HG03139 (cell line): ENCODE measurements around the gene TUSC1.
"Not testable (repeated sequence)": the region's sequence is repeated elsewhere in the genome, so short reads cannot be mapped to it uniquely, and the experiment has no call there.

Source experiments
- ATAC-seq: cut with Tn5 transposase; IDR thresholded peaks from one replicate; pipeline ENCODE4 v1.9.1; 2021; ENCODE audit not compliant: unreplicated experiment

The TUSC1 gene

DNA sequence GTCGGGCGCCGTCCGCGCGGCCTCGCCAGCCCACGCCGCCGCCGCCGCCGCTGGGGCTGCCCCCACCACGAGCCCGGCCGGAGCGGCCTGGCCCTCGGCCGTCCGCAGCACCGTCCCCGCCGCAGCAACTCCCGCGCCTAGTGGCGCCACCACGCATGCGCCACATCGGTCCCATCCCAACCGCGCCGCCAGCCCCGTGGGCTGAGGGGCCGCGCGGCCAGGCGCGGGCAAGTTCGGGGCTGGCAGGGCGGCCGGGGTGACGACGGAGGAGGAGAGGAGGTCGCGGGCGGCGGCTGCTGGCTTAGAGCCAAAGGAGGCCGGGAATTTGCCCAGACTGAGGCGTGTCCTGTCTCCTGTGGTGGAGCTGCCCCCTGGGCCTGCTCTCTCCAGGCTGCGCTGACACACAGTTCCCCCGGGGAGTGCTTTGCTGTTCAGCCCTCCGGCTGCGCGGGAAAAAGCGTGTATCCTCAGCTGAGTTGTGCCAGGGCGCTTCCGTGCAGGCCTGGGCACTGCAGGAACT is at the start of gene TUSC1:
TSS of gene TUSC1 (minus strand) at position 298 of the 520 bp plus-strand sequence. CDS start at position 166, 132 bp downstream.
- no peak for ATAC-seq

DNA sequence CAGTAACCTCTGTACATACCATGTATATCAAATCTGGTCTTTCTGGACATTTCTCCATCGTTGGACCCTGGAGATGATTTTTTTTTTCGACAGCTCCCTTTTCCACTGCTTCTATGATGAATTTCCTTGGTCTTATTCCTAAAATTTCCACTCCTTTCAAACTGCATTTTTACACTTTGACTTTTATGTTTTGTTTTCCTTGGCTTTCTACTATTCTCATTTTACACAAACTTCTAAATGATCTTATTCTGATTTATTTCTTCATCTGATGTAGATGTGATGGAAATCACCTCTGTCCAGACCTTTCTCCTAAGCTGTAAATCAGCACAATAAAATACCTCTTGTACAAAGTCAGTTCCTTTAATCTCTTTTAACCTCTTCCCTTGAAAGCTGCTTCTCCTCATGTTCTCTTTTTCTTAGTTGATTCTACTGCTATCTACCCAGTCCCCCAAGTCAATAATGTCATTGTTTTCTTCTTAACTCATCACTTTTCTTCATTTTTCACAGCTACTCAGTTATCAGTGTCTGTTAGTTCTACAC is 48.7 kb upstream of the TUSC1 start:
- ATAC-seq, result no peak

DNA sequence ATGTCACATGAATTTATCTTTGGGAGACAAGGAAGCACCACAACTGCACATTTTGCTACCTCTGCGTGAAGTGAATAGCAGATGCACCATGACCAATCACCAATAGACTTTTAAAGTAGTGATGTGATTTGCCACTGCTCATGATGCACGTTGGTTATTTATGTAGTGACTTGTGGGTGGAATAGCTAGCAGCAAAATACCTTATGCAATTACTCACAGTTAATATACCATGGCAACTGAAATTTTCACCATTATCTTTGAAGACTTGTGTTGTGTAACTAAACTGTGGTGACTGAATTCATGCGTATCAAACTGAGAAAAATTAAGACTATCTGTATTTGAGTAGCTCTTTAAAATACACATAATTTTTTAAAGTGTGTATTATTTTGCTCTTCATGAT is 46.2 kb upstream of the TUSC1 start:
- ATAC-seq, result no peak

DNA sequence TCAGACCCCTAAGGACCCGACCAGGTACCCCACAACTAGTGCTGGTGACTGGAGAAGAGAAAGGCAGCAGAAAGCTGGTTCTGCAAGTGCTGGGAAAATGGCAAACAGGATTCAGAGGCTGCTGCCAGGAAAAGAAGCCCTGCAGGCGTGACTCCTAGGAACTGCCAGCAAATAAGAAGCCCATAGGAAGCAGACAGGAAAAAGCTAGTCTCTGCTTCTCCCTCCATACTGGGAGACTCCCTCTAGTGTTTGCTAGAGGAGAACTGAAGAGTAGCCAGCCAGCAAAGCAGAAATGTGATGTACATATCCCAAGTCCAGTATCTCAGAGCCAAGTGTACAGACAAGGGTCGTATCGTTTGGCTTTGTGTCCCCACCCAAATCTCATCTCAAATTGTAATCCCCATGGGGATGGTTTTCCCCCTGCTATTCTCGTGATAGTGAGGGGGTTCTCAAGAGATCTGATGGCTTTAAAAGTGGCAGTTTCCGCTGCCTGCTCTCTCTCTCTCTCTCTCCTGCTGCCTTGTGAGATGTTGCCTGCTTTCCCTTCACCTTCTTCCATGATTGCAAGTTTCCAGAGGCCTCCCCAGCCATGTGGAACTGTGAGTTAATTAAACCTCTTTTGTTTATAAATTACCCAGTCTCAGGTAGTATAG is 38.1 kb upstream of the TUSC1 start:
- ATAC-seq, result no peak

DNA sequence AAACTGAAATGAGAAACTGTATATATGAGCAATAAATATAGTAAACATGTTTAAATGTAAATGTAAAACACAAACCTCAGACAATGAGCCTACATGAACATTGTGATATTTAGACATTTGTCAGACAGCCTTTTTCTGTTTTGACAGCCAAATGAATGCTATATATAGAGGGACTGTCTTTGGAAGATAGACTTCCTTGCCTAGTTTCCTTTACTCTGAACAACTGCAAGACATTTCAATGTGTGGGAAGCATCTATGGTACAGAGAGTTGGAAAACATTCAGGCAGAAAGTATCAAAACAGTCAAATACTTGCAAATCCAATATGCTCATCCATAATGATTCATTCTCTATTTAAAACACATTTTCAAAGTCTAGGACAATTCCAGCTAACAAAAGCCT is 31.7 kb upstream of the TUSC1 start:
- no peak for ATAC-seq

DNA sequence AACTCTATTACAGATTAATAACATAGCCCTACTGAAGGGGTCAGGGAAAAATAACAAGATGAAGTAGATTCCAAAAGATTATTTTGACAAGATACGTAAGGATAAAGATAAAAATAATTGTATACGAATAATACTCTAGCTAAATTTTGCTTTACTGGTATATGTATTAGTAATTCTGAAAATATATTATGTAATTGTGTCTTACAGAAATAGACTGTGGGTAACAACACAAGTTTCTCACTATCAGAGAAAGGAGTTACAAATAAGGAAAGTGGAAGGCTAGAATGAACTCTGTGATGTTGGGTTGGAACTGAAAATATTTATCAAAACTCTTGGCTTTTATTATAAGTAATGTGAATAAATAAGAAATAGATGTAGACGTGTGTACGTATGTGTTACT is 26.6 kb upstream of the TUSC1 start:
- ATAC-seq, result no peak

DNA sequence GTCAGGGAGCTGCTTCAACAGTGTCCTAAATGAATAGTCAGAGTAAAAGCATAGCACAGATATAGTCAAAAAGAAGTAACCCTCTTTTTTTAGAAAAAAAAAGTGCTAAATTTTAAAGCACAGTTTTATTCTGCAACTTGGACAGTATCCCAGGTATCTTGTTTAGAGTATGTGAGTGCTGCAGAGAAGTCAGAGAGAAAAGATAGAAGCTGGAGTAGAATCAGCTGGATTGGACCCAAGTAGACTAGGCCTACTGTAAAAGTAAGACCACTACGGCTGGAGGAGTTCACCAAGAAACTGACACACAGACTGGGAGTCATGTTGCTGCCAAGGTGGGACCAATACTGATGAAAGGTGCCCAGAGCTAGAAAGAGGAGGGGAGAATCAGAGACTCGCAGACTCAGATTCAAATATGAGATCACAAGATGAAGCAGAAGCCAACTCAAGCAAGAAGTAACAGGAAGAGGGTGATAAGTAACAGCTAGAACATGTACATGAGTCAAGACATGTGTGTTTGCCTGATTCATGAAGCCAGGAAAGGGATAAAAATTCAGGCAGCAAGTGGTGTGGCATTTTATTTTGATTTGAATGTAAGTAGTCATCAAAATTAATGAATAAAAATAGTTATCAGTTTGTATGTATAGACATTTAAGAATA is 25.6 kb upstream of the TUSC1 start:
- ATAC-seq, result no peak

DNA sequence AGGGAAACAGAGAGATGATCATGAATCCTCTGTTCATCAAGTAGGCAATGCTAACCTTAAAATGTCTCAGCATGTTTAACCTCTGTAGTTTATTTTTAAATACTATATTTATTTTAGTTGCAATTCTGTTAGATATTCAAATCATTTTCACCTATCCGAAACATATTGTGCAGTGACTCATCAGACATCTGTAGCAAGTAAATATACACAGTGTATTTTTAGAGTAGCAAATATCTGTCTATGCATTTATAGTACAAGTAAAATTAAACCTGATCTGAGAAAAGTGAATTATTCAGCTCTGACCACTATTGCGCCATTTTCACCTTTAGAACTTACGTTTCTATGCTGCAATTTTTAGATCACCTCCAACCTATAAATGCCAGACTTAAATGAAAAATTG is 24.3 kb upstream of the TUSC1 start:
- no peak for ATAC-seq

DNA sequence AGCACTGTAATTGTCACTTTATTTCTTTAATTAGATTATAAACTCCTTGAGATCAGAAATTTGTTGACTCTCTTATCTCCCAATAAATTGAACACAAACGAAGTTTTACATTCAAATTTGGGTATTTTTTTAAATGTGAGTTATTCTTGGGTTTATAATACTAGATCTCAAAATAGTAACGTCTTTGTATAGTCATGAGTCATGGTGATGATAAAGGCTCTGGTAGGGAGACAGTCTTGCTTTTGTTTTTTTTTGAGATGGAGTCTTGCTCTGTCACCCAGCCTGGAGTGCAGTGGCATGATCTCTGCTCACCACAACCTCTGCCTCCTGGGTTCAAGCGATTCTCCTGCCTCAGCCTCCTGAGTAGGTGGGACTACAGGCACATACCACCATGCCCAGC is 22.7 kb upstream of the TUSC1 start:
- ATAC-seq, result not testable (repeated sequence)

DNA sequence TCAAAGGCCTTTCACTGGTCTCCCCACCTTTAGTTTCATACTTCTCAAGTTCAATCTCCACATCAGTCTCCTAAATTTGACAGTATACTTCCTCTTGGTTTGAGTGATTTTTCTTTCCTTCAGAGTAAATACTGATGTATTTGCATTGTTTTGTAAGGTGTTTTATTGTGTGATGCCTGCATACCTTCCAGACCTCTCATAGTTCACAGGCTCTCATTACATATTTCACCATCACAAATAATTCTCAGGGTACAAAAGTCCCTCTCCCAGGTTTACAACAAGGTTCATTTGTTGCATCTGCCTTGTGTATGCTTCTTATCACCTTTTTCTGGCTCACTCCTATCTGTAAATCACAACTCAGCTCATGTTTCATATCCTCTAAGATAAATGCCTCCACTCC is 22.2 kb upstream of the TUSC1 start:
- ATAC-seq, result no peak

DNA sequence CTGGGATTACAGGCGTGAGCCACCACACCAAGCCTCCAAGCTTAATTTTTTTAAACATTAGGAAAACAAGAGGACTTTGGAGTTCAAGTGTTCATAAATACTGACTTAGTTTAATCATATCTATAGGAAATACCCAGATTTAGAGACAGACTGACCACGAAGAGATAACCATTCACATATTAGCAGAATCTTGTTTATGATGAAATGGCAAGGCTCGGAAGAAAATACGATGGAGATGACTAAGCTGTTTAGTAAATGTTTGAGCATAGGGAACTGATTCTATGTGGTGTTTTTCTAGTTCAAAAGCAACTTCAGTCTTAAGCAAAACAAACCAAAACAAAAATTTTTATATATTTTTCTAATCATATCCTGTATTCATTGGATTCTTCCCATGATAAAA is 13.5 kb upstream of the TUSC1 start:
- no peak for ATAC-seq

DNA sequence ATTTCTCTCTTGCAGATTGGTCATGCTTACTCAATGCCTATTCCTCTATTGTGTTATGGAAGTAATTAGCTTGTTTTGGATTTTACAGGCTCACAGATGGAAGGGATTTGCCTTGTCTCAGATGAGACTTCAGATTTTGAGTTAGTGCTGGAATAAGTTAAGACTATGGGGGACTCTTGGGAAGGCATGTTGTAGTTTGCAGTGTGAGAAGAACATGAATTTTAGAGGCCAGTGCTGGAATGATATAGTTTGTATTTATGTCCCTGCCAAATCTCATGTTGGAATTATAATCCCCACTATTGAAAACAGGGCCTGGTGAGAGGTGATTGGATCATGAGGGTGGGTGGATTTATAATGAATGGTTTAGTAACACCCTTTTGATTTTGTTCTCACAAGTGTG is 6.1 kb upstream of the TUSC1 start:
- no peak for ATAC-seq

DNA sequence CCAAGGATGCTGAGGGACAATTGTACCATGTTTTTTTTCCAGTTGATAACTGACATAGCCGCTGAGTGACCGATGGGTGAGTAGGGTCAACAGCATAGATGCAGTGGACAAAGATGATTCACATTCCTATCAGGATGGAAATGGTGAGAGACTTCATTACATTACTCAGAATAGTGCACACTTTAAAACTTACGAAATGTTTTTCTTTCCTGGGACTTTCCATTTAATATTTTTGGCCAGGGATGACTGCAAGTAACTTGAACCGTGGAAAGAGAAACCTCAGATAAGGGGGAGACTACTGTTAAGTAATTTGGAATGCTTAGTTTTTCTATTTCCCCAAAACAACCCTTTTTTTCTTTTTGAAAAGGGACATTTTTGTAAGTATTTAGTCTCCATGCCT is 3.0 kb upstream of the TUSC1 start:
- ATAC-seq, result no peak

DNA sequence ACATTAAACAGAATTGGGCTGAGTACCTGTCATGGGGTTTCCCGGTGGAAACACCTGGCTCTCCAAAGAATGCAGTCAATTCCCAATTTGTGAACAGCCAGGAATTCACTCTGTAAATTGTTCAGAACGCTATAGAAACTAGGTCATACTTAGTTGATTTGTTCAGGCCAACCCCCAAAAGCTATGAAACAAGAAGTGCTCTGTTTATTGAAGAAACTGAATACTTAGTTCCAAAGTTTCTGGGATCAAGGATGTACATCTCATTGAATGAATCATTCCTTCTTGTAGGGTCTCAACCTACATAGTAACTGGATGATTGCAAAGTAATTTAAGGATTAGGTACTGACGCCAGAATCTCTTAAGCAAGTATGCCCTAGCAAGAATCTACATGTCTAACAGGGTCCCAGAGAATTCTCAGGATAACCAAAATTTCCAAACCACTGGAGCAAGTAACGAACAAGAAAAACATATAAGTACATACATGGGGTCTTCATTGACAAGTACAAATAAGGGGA is 659 bp upstream of the TUSC1 start:
- no peak for ATAC-seq

DNA sequence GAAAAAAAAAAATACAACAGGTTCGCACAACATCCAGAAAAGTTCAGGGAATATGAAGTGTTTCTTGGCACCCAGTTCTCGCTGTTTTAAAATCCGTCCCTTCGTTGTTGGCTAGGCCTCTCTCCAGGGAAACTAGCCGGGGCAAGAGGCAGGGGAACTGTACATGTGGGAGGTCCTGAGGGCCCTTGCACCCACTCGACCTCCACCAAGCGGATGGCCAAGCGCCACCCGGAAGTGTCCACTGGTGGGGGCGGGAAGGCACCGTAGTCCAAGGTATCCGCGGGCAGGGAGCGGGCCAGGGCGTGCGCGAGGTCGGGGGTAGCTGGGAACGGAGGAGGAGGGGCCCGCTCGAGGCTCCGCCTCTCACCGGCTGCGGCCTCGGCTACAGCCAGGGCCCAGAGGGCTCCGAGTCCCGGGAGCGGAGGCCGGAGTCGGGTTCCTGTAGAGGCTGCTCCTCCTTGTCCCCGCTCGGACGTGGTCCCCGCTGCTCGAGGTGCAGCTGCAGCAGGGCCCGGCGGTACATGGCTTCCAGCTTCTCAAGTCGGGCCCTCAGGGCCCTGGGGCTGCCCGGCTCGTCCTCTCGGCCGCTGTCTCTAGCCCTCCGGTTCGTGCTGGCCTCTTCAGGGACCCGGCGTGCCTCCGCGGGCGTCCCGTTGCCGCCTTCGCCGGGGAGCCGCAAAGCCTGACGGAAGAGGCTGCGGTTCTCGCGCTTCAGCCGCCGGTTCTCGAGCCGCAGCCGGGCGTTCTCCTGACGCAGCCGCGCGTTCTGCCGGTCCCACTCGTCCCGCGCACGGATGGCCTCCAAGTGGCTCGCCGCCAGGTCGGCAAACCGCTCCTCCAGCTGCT is 720 bp downstream of the TUSC1 start:
- no peak for ATAC-seq

DNA sequence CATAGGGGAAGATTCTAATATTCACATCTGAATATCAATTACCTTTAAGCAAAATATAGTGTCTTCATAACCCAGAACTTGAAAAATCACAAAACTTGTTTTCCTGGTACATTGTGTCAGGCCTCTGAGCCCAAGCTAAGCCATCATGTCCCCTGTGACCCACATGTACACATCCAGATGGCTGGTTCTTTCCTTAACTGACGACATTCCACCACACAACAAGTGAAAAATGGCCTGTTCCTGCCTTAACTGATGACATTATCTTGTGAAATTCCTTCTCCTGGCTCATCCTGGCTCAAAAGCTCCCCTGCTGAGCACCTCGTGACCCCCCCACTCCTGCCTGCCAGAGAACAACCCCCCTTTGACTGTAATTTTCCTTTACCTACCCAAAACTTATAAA is 2.4 kb downstream of the TUSC1 start:
- ATAC-seq, result not testable (repeated sequence)

DNA sequence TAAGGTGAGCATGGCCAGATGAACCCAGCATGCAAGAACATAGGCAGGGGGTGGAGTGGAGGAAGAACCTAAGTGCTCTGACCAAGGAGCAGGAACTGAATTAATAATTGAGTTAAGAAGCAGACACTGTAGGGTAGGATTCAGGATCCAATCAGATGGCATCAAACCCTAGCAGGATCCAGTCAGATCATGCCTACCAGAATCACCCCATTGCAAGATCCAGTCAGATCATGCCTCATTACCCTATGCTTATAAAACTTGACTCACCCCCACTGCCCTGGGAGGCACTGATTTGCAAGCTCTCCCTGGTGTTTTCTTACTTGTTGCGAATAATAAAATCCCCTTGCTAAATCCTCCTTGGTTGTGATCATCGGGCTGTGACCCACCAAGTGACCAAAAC is 19.7 kb downstream of the TUSC1 start:
- no peak for ATAC-seq

DNA sequence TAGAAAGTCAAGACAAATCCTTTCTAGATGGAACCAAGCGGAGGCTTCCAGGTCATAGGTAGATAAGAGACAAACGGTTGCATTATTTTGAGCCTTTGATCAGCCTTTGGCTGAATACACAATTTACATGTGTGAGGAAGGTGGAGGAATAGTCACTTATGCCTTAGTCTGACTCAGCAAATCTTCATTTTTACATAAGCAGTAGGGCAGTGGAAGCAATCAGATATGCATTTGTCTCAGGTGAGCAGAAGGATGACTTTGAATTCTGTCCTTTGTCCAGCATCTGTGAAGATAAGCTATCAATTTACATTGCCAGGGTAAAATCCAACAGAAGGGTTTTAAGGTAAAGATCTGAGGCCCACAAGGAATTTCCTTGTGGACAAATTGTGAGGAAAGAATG is 23.8 kb downstream of the TUSC1 start:
- ATAC-seq, result no peak

DNA sequence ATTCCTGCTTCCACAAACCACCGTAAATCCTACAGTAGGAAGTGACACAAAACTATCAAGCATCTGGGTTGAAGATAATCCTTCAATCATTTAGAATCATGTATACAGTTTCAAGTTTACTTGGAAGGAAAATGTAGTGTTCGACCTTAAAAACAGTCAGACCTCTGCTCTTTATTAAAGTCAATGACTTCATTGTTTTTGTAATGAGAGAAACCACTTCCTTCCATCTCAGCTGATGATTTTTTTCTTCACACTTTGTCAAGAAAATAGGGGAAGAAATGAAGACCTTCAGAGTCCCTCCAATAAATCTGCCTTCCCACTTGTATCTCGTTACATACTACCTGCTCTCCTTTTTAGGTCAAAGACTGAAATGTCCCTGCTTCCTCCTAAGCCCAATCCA is 30.1 kb downstream of the TUSC1 start:
- no peak for ATAC-seq

DNA sequence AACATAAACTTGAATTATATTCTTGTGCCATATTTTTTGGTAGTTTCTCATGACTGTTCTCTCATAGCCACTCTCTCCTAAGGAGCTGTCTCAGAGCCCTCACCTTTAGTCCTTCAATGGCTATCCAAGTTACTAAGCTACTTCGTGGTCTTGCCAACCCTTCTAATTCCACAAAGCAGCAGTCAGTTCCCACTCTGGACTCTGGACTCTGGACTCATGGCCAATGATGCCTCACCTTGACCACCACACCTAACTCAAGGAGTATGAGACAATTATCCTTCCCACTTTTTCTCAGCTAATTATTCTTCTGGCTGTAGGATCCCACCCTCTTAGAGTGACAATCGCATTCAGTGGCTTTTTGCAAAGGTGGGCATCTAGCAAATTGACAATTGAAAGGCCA is 42.2 kb downstream of the TUSC1 start:
- no peak for ATAC-seq

DNA sequence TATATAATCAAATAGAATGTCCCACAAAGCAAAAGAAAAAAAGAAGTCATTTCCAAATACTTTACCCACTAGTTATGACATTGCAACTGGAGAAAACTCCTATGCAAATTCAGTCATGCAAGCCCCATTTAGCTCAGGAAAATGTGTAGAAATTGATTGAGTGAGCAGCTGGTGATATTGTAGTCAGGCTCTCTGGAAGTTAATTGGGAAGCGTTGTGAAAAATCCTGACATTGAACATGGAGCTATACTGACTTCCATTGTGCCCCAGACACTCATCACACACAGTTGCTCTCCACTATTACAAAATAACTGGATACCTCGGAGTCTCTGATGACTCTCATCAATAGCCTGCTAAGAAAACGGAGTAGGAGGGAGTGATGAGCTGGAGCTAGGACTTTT is 49.0 kb downstream of the TUSC1 start:
- ATAC-seq, result no peak
